OCI-LY3 (cell line): ENCODE measurements around the gene MUS81.

Experiments
- H2AFZ ChIP-seq: fragments of 200-600, 300-600 bp; shearing (Covaris generic); 2 replicates; pipeline ENCODE4 v1.6.0; 2014; ENCODE audit warnings: antibody characterized with exemption, low read depth, low read length
- H3K27ac ChIP-seq: fragments of 200-600, 300-600 bp; sonication (generic); 2 replicates; pipeline ENCODE4 v1.5.1; 2014; ENCODE audit warnings: mild to moderate bottlenecking, low read length, moderate library complexity, mixed read lengths
- H3K27me3 ChIP-seq: fragments of 200-600, 300-600 bp; sonication (generic); 2 replicates; pipeline ENCODE4 v1.6.1; 2014; ENCODE audit warnings: low read depth, low read length, mixed read lengths
- H3K36me3 ChIP-seq: fragments of 200-600, 300-600 bp; sonication (generic); replicated peaks from 2 replicates; pipeline ENCODE3; 2014; ENCODE audit warnings: low read depth, low read length, mixed read lengths
- H3K4me1 ChIP-seq: fragments of 300-600, 200-600 bp; sonication (generic); 2 replicates; pipeline ENCODE4 v1.6.1; 2014; ENCODE audit warnings: low read length, mixed read lengths
- H3K4me2 ChIP-seq: fragments of 200-600, 300-600 bp; sonication (generic); 2 replicates; pipeline ENCODE4 v1.6.1; 2014; ENCODE audit warnings: low read length, mixed read lengths
- H3K4me3 ChIP-seq: fragments of 300-600, 200-600 bp; sonication (generic); 2 replicates; pipeline ENCODE4 v1.5.1; 2014; ENCODE audit warnings: antibody characterized with exemption, mild to moderate bottlenecking, low read length, moderate library complexity
- H3K79me2 ChIP-seq: fragments of 300-600, 200-600 bp; shearing (Covaris generic); 2 replicates; pipeline ENCODE4 v1.6.1; 2014; ENCODE audit warnings: mild to moderate bottlenecking, low read length, mixed read lengths
- H3K9ac ChIP-seq: fragments of 300-600, 200-600 bp; shearing (Covaris generic); 2 replicates; pipeline ENCODE4 v1.6.0; 2014; ENCODE audit warnings: mild to moderate bottlenecking, low read length, moderate library complexity
- H3K9me3 ChIP-seq: fragments of 200-600, 300-600 bp; shearing (Covaris generic); 2 replicates; pipeline ENCODE4 v1.6.1; 2014; ENCODE audit warnings: low read length, mixed read lengths; ENCODE audit not compliant: insufficient read depth
- H4K20me1 ChIP-seq: fragments of 200-600, 300-600 bp; sonication (generic); 2 replicates; pipeline ENCODE4 v1.6.1; 2016; ENCODE audit warnings: low read length, mixed read lengths; ENCODE audit not compliant: insufficient read depth
- EZH2phosphoT487 ChIP-seq: fragments of 200-600 bp; shearing (Covaris generic); IDR thresholded peaks from 2 replicates; pipeline ENCODE4 v1.6.1; 2018; ENCODE audit warnings: antibody characterized with exemption, mixed run types, low read depth
- TF ChIP-seq, protein P1 (sequence below): fragments of 200-600, 300-600 bp; sonication (generic); IDR thresholded peaks from 2 replicates; pipeline ENCODE4 v1.5.1; 2014; ENCODE audit warnings: antibody characterized with exemption, low read length, low read depth

The MUS81 gene

DNA sequence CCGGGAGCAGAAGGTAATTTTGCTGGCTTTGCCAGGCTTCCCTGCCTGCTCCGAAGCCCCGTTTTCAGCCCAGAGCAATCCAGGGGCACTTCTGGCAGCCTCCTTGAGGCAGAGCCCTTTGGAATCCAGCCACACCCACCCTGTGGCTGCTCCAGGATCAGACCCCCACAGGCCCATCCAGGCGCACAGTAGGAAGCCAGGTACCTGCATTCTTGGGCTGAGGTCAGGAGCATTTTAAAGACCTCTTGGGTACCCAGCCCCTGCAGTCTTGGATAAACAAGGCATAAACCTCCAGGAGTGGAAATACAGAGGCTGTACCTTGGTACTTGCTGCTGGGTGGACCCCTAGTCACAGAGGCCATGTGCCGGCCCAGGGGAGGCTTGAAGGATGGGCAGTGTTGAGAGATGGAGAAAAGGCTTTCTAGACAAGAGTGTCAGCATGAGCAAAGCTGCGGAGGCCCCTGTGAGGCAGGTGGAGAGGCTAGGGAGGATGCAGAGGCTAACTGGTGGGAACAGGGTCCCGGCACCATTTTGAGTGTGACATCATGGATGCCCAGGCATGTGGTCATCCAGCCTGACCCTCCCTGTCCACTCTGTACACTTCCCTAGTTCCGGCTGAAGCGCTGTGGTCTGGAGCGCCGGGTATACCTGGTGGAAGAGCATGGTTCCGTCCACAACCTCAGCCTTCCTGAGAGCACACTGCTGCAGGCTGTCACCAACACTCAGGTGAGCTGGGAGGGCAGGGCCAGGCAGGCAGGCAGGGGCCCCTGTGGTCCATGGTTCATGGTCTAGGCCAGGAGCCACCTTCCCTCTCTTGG lies 3.9 kb downstream of the MUS81 start:
- Histone ChIP-seq H3K27me3 (no peaks in the 10 kb centered on the region), H3K4me1 (peaks cover 9% of the 10 kb centered on the region), H3K27ac (no peak overlapping the region), H2AFZ (no peak overlapping the region), H3K9ac (no peak overlapping the region), H4K20me1 (no peaks in the 10 kb centered on the region; the same call in 1 of the 2 replicates), H3K4me3 (no peak overlapping the region), H3K9me3 (no peaks in the 10 kb centered on the region), H3K79me2 (peaks cover 21% of the 10 kb centered on the region), H3K36me3 (peaks cover 65% of the 10 kb centered on the region), H3K4me2 (no peak overlapping the region)
- TF ChIP-seq EZH2phosphoT487, result no peak
- TF ChIP-seq, protein P1, sequence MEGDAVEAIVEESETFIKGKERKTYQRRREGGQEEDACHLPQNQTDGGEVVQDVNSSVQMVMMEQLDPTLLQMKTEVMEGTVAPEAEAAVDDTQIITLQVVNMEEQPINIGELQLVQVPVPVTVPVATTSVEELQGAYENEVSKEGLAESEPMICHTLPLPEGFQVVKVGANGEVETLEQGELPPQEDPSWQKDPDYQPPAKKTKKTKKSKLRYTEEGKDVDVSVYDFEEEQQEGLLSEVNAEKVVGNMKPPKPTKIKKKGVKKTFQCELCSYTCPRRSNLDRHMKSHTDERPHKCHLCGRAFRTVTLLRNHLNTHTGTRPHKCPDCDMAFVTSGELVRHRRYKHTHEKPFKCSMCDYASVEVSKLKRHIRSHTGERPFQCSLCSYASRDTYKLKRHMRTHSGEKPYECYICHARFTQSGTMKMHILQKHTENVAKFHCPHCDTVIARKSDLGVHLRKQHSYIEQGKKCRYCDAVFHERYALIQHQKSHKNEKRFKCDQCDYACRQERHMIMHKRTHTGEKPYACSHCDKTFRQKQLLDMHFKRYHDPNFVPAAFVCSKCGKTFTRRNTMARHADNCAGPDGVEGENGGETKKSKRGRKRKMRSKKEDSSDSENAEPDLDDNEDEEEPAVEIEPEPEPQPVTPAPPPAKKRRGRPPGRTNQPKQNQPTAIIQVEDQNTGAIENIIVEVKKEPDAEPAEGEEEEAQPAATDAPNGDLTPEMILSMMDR, result no peak

DNA sequence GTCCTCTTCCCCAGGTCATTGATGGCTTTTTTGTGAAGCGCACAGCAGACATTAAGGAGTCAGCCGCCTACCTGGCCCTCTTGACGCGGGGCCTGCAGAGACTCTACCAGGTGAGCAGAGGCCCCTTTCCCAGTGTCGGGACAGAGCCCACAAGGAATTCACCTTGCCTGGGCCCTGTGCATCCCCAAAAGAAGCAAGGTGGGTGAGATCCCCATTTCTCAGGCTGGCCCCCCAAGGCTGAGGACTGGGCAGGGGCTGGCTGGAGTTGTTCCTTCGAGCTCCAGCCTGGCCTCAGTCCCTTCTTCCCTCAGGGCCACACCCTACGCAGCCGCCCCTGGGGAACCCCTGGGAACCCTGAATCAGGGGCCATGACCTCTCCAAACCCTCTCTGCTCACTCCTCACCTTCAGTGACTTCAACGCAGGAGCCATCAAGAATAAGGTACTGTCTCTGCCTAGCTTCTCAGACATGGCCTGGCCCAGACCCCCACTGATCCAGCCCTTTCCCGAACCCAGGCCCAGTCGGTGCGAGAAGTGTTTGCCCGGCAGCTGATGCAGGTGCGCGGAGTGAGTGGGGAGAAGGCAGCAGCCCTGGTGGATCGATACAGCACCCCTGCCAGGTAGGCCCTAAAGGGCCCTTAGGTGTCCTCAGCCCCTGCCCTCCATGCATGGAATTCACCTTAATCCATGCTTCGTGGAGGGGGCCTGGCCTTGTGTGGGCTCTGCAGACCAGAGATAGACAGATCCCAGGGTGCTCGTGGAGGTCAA lies 4.7 kb downstream of the MUS81 start:
- Histone ChIP-seq H3K27ac (no peak overlapping the region), H3K79me2 (peaks cover 21% of the 10 kb centered on the region), H3K36me3 (peaks cover 65% of the 10 kb centered on the region), H3K4me3 (no peak overlapping the region), H4K20me1 (no peaks in the 10 kb centered on the region; the same call in 1 of the 2 replicates), H2AFZ (no peak overlapping the region), H3K27me3 (no peaks in the 10 kb centered on the region), H3K4me1 (peaks cover 9% of the 10 kb centered on the region), H3K9ac (no peak overlapping the region), H3K9me3 (no peaks in the 10 kb centered on the region), H3K4me2 (no peak overlapping the region)
- TF ChIP-seq, protein P1, result no peak
- TF ChIP-seq EZH2phosphoT487, result no peak

DNA sequence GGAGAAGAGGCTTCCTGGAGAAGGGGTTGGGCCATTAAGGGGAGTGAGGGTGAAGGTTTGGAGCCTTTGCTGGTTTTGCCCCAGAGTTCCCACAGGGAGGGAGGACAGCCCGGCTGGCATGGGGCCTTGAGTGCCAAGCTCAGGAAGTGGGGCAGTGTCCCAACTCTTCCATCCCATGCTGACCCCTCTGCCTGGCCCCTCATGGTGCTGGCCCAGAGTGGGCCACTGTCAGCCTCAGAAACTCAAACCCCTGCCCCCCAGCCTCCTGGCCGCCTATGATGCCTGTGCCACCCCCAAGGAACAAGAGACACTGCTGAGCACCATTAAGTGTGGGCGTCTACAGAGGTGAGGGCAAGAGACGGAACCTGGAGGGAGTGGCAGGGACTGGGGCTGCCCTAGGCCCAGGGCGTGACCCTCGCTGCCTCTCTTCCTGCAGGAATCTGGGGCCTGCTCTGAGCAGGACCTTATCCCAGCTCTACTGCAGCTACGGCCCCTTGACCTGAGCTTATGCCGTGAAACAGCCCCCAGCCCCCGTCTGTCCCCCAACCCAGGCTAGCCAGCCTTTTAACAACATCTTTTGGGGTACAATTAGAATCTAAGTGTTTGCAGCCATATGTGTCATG lies 5.4 kb downstream of the MUS81 start:
- Histone ChIP-seq H3K9ac (no peak overlapping the region), H3K27me3 (no peaks in the 10 kb centered on the region), H3K4me2 (no peak overlapping the region), H3K79me2 (peaks cover 19% of the 10 kb centered on the region), H3K4me3 (no peak overlapping the region), H2AFZ (no peak overlapping the region), H3K27ac (no peak overlapping the region), H3K4me1 (peaks cover 9% of the 10 kb centered on the region), H3K36me3 (peaks cover 65% of the 10 kb centered on the region), H4K20me1 (no peaks in the 10 kb centered on the region; the same call in 1 of the 2 replicates), H3K9me3 (no peaks in the 10 kb centered on the region)
- TF ChIP-seq, protein P1, result no peak
- no peak for TF ChIP-seq EZH2phosphoT487
